Endothelial cell of umbilical vein (primary cell): ENCODE results near the gene RARA. TPM values are rescaled to one million over a fixed set of nuclear protein-coding genes. Genes with fewer than 3 reads are reported as not detected.
A peak's percentile ranks its signal among the peaks of the same experiment; 100 is the strongest.

Experiments used
- BruUV-seq: library from RNA; stranded (reverse); fragments of 400-500 nt; replicated peaks from 2 replicates; lab custom pipeline; 2021; lab: Mats Ljungman, UMichigan
- CTCF ChIA-PET: fragments of 300-600, 350-600 bp; sonication (Branson Sonifier 250); formaldehyde crosslinking; loops from one replicate; lab custom pipeline; 2021; ENCODE audit warnings: antibody characterized with exemption, inconsistent platforms; lab: Charles Lee
- POLR2A ChIA-PET: fragments of 300-600, 350-600 bp; sonication (Branson Sonifier 250); formaldehyde crosslinking; loops from one replicate; lab custom pipeline; 2021; ENCODE audit warnings: antibody characterized with exemption, inconsistent platforms; lab: Charles Lee
- DNase-seq: peaks from one replicate; pipeline ENCODE4 v3.0.0-alpha.2; 2011; ENCODE audit warnings: low read depth, low spot score
- FAIRE-seq: peaks from 2 replicates; lab custom pipeline; 2011; peaks lifted over from hg19 to GRCh38; lab: Jason Lieb, UNC
- H2AFZ ChIP-seq: 2 replicates; pipeline ENCODE4 v1.6.0; 2012; ENCODE audit warnings: low read depth, low read length, control low read depth, inconsistent platforms
- H3K27ac ChIP-seq: 2 replicates; pipeline ENCODE4 v1.5.1; 2011; ENCODE audit warnings: low read depth, mild to moderate bottlenecking, control low read depth, low read length, moderate library complexity; ENCODE audit not compliant: insufficient read depth
- H3K27me3 ChIP-seq, 2 experiments: 2 replicates each; pipeline versions ENCODE4 v1.6.0 to v1.6.1; 2011; ENCODE audit warnings: low read length in 2 of 2, mixed read lengths in 1 of 2; ENCODE audit not compliant: control insufficient read depth in 2 of 2, insufficient read depth in 2 of 2
- H3K36me3 ChIP-seq, 2 experiments: 2 replicates in 1 of 2; 3 replicates in 1 of 2; pipeline ENCODE4 v1.5.1; 2011; ENCODE audit warnings: low read length in 2 of 2, mild to moderate bottlenecking in 1 of 2, moderate library complexity in 1 of 2; ENCODE audit not compliant: control insufficient read depth in 2 of 2, insufficient read depth in 2 of 2; ENCODE audit errors: extremely low read depth in 1 of 2
- H3K4me1 ChIP-seq: 3 replicates; pipeline ENCODE4 v1.5.1; 2011; ENCODE audit warnings: mild to moderate bottlenecking, low read length; ENCODE audit not compliant: control insufficient read depth, insufficient read depth; ENCODE audit errors: extremely low read depth
- H3K4me2 ChIP-seq: 2 replicates; pipeline ENCODE4 v1.6.1; 2011; ENCODE audit warnings: low read length, control low read depth, mixed read lengths; ENCODE audit not compliant: insufficient read depth
- H3K4me3 ChIP-seq, 3 experiments: fragments of 200-600 bp in 1 of 3; sonication (generic), shearing (Covaris generic) in 1 of 3; replicated peaks in 1 of 3; 2 replicates each; pipeline ENCODE4 v1.5.1; 2011 to 2016; ENCODE audit warnings: control low read depth in 3 of 3, low read length in 3 of 3, mild to moderate bottlenecking in 2 of 3, inconsistent platforms in 1 of 3, low read depth in 1 of 3, moderate library complexity in 1 of 3; ENCODE audit not compliant: insufficient read depth in 1 of 3
- H3K79me2 ChIP-seq: 2 replicates; pipeline ENCODE4 v1.6.0; 2012; ENCODE audit warnings: low read length, inconsistent platforms; ENCODE audit not compliant: control insufficient read depth, insufficient read depth
- H3K9ac ChIP-seq: replicated peaks from 2 replicates; pipeline ENCODE3; 2011; ENCODE audit warnings: low read length, control low read depth; ENCODE audit not compliant: insufficient read depth; ENCODE audit errors: extremely low read depth
- H3K9me1 ChIP-seq: replicated peaks from 3 replicates; pipeline ENCODE4 v1.6.0; 2011; ENCODE audit warnings: mild to moderate bottlenecking, low read length; ENCODE audit not compliant: control insufficient read depth, insufficient read depth; ENCODE audit errors: extremely low read depth
- H3K9me3 ChIP-seq: replicated peaks from 2 replicates; pipeline ENCODE4 v1.5.1; 2012; ENCODE audit warnings: low read length, inconsistent platforms; ENCODE audit not compliant: control insufficient read depth, insufficient read depth
- H4K20me1 ChIP-seq: replicated peaks from 2 replicates; pipeline ENCODE3; 2011; ENCODE audit warnings: mild to moderate bottlenecking, low read length; ENCODE audit not compliant: control insufficient read depth, insufficient read depth; ENCODE audit errors: extremely low read depth
- CTCF ChIP-seq, 2 donors: IDR thresholded peaks; 1 replicate in 1 of 2; 2 replicates in 1 of 2; pipeline ENCODE4 v1.5.1; 2011; ENCODE audit warnings: low read length in 2 of 2, mild to moderate bottlenecking in 2 of 2, moderate library complexity in 2 of 2, control low read depth in 1 of 2, inconsistent platforms in 1 of 2, low read depth in 1 of 2; ENCODE audit not compliant: insufficient read depth in 1 of 2; ENCODE audit errors: extremely low read depth in 1 of 2
- EZH2 ChIP-seq: IDR thresholded peaks from 2 replicates; pipeline ENCODE4 v1.6.1; 2012; ENCODE audit warnings: borderline replicate concordance, low read depth, mild to moderate bottlenecking, moderate library complexity, low read length, inconsistent platforms; ENCODE audit not compliant: severe bottlenecking
- FOS ChIP-seq: IDR thresholded peaks from 2 replicates; pipeline ENCODE4 v1.6.1; 2011; ENCODE audit warnings: mild to moderate bottlenecking, low read length, moderate library complexity, borderline replicate concordance; ENCODE audit not compliant: insufficient read depth
- GATA2 ChIP-seq: IDR thresholded peaks from 2 replicates; pipeline ENCODE4 v1.7.0; 2011; ENCODE audit warnings: low read depth, mild to moderate bottlenecking, moderate library complexity, mixed read lengths, low read length; ENCODE audit not compliant: insufficient read length, insufficient read depth
- JUN ChIP-seq: IDR thresholded peaks from 2 replicates; pipeline ENCODE4 v1.6.1; 2011; ENCODE audit warnings: borderline replicate concordance, low read depth; ENCODE audit not compliant: insufficient read length, insufficient read depth
- MYC ChIP-seq: IDR thresholded peaks from one replicate; pipeline ENCODE4 v1.6.1; 2011; ENCODE audit warnings: mild to moderate bottlenecking, low read depth, low read length
- POLR2A ChIP-seq: IDR thresholded peaks from 2 replicates; pipeline ENCODE4 v1.6.1; 2012; ENCODE audit warnings: low read depth, mild to moderate bottlenecking, control low read depth, low read length
- POLR2AphosphoS5 ChIP-seq: IDR thresholded peaks from 2 replicates; pipeline ENCODE4 v1.6.1; 2012; ENCODE audit warnings: low read depth, mild to moderate bottlenecking, control low read depth, low read length, moderate library complexity; ENCODE audit not compliant: insufficient read depth
- dilution Hi-C: fragments of 300-500 bp; cut with MboI; formaldehyde crosslinking; loops from one replicate; pipeline ENCODE4 v1.15.0; 2019; ENCODE audit warnings: low sequenced_read_pairs; ENCODE audit not compliant: extremely low pct_ligation_motif_present
- intact Hi-C: fragments of 100-400 bp; cut with micrococcal nuclease; formaldehyde crosslinking; loops from one replicate; pipeline ENCODE4 v1.10.0; 2022
- polyA plus RNA-seq, 4 experiments: library from polyadenylated mRNA; depleted of rRNA in 3 of 4; stranded (reverse) in 3 of 4; unstranded in 1 of 4; fragments of >200 nt; gene quantifications; 2 replicates each; pipeline versions ENCODE4 v1.2.1 to v1.2.3, GENCODE V29; 2011 to 2012; ENCODE audit warnings: missing spikeins in 1 of 4
- total RNA-seq: library from RNA; stranded (reverse); gene quantifications from 2 replicates; pipeline ENCODE4 v1.2.3, GENCODE V29; 2021
- TF ChIP-seq, protein P1 (sequence below): IDR thresholded peaks from 2 replicates; pipeline ENCODE4 v1.6.1; 2011; ENCODE audit not compliant: insufficient read depth, insufficient read length

Gene RARA
- total and polyA plus RNA-seq, 2 donors (not counting 3 experiments of a cell fraction or from before 2014, with no cell fraction given): 11.9 to 37.8 TPM

- Histone ChIP-seq H3K9ac (no peak overlapping the region), H3K4me3 (no peak overlapping the region), H3K9me3 (no peaks in the 10 kb centered on the region), H3K4me1 (peaks cover 51% of the 10 kb centered on the region), H3K27me3 (no peaks in the 10 kb centered on the region), H4K20me1 (no peaks in the 10 kb centered on the region), H3K27ac (peak overlapping the region; percentile 10), H3K9me1 (no peaks in the 10 kb centered on the region), H3K79me2 (peaks cover 69% of the 10 kb centered on the region), H2AFZ (no peak overlapping the region), H3K36me3 (peaks cover 0 to 3% of the 10 kb centered on the region in 2 experiments), H3K4me2 (no peak overlapping the region)
- ChIA-PET CTCF (interaction anchor here (0.9 to 2.7 kb wide), 6 partner anchors 8 to 24 kb away, joined by 3 to 10 read pairs (median 4); no protein-coding TSS in a partner anchor), POLR2A (interaction anchor here (0.6 kb wide), 1 partner anchor 79 kb away, joined by 13 read pairs; no protein-coding TSS in a partner anchor)
- BruUV-seq: no TSS peak
- DNase-seq (no peak), FAIRE-seq (no peak)
- intact Hi-C loops (no loop called here), dilution Hi-C loops (no loop called here)
- TF ChIP-seq GATA2: no peak
- no peak for TF ChIP-seq MYC
- no peak for TF ChIP-seq JUN
- TF ChIP-seq POLR2A: no peak
- TF ChIP-seq POLR2AphosphoS5: no peak
- TF ChIP-seq EZH2: no peak
- TF ChIP-seq FOS: no peak
- no peak for TF ChIP-seq CTCF (IDR thresholded peaks at IDR 0.05; ENCODE audit: extremely low read depth in 1 of 2, insufficient read depth in 1 of 2, low read depth in 1 of 2, low read length in 2 of 2)
- TF ChIP-seq, protein P1, sequence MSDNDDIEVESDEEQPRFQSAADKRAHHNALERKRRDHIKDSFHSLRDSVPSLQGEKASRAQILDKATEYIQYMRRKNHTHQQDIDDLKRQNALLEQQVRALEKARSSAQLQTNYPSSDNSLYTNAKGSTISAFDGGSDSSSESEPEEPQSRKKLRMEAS: no peak
Measured at GRCh38 chr17:40329839-40330794, 21.1 kb downstream of the RARA start.
